HG03159 (cell line): ENCODE measurements around the gene RELN.
"Not testable (repeated sequence)": the region's sequence is repeated elsewhere in the genome, so short reads cannot be mapped to it uniquely, and the experiment has no call there.

ENCODE experiments used
- ATAC-seq: cut with Tn5 transposase; IDR thresholded peaks from one replicate; pipeline ENCODE4 v1.9.1; 2021; ENCODE audit warnings: mild to moderate bottlenecking, moderate library complexity; ENCODE audit not compliant: unreplicated experiment

RELN gene

DNA sequence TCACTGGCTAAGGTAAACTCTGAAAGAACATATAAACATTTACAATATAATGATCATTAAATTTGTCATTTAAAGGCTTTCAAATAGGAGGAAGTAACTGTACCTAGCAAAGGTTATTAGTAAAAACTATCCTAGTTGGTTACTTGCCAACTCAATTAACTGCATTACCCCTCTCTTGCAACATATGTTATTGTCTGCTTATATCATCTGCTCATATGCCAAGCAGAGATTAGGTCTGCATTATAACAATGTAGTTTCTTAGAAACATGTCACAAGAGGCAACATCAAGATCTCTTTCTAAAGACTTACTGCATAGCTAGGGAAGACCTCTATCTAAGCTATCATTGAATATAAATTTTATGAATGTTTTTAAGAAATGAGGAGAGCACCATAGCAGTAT, 132.5 kb downstream of the RELN start:
- ATAC-seq: no peak

DNA sequence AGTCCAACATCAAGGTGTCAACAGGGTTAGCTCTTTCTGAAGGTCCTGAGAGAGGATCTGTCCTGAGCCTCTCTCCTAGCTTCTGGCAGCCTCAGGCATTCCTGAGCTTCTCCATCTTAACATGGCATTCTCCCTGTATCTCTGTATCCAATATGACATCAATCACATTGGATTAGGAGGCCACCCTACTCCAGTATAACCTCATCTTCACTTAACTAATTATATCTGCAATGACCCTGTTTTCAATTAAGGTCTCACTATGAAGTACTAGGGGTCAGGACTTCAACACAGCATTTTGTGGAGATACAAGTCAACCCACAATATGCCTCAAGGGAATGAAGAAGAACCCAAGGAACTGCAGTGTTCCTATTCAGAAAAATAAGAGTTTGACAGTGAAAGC, 133.8 kb downstream of the RELN start:
- ATAC-seq: no peak

DNA sequence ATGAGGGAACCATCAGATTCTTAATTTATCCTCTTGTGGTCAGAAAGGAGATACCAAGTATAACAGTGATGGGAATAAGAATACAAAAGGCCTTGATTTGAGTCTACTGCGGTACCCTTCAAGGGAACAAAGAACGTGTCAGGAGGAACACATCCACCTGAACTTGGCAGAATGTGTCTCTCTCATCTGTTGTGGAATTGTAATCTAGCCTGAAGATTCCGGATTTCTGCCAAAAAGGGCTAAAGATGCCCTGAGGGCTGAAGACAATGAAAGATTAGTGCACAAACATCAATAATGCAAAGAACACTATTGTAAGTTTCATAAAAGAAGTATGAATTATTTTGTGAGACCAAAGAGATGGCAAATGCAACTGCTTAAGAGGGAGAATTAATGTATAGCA, 134.8 kb downstream of the RELN start:
- no peak for ATAC-seq

DNA sequence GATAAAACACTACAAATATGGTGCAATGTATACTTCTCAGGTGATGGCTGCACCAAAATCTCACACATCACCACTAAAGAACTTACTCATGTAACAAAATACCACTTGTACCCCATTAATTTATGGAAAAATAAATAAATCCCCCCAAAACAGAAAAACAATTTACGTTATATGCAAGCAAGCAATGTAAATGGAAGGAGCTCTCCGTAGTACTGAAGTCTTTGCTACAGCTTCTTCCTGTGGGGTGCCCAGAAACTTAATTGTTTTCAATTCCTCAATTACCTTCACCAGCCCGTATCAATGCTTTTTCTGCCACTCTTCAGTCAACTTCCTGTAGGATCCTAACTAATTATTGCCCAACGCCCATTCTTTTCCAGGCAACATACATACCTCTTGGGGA, 138.1 kb downstream of the RELN start:
- no peak for ATAC-seq

DNA sequence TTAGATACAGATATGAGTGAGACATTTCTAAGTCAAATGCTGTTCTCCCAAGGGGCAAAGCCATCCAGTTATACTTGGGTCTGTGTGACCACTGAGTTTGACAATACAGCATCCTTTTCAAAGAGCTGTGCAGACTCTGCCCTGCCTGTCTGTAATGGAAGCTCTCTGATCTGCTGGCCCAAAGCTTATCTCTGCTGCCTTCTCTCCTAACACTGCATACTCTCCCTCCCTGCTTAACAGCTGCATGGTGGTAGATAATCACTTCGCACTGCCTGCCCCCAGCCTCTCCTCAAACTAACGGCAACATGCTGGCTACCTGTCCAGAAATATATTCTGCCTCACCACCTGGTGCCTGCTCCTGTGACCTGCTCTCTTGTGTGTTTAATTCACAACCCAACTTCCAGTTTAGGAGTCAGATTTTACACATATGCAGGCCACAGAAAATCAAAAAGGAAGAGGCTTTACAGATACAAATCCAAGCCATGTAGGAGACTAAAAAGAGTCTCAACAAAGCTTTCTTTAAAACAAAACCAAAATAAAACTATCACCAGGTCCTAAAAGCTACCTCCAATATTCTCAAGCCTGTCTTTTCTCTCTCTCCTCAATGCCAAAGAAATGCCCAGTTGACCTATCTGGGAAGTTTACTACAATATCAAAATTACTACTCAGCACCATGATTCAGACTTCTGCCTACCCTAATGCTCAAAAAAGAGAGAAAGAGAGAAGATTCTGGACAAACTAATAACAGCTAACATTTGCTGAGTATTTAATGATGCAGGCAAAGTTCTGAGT, 145.6 kb downstream of the RELN start:
- no peak for ATAC-seq

DNA sequence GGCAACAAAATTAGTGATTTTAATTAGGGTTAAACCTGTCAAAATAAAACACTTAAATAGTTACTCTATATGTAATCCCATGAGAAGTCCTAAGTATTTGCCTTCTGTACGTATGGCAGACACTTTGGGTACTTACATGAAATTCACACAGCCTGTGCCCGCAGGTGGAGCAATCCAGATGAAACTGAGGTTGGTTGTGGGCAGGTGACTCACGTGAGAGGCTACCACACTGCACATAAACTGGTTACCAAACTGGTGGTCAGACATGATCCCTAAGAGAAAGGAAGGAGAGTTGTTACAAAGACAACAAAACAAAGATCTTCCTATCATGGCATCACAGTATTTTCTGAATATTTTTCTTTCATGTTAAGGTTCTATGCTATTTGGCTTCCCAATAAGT, 156.1 kb downstream of the RELN start:
- ATAC-seq: no peak

DNA sequence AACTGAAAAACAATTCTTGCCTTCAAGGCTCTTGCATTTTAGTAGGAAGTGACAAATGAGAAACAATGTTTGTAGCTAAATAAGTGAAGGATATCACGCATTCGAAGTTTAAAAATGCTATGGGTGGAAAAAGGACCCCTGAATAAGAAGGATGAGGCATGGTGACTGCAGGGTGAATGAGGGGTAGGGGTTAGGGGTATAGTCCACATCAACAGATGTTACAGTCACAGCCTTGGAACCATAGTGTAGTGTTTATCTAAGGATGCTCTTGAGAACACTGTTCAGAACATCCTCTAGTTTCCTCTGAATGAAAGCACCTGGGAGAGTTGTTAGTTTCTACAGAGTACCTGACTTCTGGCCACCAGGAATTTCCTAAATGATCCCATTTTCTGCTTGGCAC, 157.0 kb downstream of the RELN start:
- no peak for ATAC-seq

DNA sequence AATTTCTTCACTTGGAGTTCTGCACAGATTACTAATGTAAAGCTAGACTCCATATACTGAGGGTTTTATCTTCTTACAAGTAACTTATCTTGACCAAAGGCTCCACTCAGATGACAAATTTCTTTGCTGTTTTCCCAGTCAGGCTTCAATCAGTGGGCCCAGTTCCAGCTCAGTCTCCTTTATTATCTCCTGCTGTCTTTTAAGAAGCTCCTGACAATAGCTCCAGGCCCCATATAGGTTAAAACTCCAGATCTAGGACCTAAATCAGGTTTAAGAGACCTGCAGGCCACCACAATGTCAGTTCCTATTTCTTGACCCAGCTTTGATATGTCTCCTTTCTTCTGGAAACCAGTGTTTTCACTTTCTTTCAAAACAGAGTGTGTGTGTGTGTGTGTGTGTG, 165.2 kb downstream of the RELN start:
- no peak for ATAC-seq

DNA sequence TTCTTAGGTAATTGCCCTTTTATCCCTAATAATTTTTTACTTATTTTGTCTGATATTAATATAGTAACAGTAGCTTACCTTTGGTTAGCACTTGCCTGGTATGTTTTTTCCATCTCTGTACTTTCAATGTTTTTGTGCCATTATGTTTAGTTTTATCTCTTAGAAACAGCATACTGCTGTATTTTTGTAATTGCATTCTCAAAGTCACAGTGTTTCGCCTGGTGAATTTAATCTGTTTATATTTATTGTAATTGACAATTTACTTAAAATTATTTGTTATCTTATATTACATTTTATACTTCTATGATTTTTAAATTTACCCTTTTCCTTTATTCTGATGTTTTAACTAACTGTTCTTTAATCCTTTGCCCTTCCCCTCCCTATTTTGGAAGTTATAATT, 166.4 kb downstream of the RELN start:
- ATAC-seq: no peak

DNA sequence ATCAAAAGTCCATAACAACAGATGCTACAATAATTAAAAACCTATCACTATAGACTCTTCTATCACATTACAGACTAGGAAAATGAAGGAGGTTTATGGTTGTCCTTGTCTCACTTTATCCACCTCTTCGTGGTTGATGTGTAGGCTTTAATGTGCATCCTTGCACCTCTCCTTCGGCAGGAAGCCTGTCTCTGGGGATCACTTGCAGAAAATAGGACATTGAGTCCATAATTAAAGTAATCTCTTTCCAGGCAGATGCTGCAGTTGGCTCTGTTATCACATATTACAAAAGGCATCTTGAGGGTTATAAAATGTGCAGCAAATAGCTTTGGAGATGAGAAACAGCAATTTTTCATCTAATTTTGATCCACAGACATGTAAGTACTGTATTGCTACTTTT, 168.4 kb downstream of the RELN start:
- ATAC-seq: no peak

DNA sequence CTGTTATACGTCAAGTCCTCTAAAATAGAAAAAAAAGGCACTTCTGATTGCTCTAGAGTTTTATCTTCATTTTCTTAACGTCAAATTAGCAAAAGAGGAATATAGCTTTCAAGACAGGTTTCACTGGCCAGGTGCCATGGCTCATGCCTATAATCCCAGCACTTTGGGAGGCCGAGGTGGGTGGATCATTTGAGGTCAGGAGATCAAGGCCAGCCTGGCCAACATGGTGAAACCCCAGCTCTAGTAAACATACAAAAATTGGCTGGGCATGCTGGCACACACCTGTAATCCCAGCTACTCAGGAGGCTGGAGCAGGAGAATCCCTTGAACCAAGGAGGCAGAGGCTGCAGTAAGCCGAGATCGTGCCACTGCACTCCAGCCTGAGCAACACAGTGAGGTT, 173.5 kb downstream of the RELN start:
- not testable (repeated sequence) for ATAC-seq

DNA sequence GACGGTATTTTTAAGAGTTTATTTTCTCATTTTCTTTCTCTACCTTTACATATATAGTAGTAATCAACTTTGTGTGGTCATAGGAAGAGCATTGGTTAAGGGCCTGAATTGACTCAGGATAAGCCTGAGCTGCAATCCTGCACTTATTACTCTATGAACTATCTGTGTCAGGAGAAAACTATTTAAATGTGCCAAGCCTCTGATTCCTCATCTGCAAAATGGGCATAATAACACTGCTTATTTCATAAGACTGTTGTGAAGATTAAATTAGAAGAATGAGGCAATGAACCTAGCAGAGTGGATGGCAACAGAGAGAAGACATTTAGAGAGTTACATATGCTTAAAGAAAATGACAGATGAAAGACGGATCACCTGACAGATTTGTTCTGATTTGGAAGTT, 175.5 kb downstream of the RELN start:
- ATAC-seq: no peak

DNA sequence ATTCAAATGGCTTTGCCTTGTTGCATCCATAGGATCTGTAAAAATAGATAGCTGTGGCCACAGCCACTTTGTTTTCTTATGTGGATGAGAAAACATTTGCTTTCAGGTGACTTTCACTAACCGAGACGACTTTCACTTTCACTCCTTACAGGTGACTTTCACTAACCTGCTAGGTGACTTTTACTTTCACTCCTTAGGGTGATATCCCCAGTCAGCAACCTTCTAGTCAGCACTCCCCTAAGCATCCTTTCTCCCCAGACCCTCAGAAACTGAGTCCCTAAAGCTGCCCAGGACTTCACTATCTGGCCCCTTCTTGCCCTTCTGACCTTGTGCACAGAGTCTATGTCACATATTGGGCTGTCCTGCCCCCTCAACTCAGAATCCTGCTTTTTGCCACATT, 177.5 kb downstream of the RELN start:
- peak; percentile 79 for ATAC-seq

DNA sequence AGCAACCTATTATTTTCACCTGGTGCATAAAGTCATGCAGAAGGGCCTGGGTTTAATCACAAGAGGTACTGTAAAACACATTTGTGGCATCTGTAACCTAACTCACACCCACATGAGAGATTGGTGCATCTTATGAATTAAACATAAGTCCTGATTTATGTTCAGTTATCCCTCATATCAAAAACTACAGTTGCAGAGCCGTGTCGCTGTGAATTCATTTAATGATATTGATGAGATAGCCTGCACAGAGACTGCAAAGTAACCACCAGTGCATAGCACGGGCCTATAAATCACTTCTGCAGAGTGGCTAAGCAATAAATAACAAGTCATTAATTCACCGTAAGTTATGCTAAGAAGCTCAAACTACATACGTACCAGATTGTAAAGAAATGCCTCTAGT, 178.2 kb downstream of the RELN start:
- no peak for ATAC-seq

DNA sequence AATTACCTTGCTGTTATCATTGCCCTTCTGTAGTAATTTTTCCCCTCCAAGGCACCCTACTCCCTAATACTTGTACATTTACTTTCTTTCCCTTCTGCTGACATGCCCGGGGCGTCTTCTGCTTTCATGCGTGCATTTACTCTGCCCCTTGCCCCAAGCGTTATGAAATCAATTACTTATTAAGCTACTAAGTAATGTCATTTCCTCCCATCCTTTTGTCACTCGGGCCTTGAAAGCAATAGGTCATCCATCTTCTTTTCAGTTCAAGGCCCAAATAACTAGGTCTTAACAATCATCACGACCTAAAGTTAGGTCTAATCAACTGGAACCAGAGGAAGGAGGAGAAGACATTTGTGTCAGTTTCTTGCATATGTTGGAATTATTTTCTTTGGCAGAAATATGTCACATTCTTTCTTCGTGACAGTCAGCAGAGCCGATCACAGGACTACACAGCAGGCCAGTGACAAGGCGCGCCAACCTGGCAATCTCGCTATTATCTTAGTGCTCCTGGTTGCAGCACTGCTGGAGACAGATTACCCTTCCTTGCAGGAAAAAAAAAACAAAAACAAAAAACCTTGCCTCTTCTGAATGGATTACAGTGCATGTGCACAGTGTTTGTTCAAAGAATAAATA, 179.2 kb downstream of the RELN start:
- ATAC-seq: no peak

DNA sequence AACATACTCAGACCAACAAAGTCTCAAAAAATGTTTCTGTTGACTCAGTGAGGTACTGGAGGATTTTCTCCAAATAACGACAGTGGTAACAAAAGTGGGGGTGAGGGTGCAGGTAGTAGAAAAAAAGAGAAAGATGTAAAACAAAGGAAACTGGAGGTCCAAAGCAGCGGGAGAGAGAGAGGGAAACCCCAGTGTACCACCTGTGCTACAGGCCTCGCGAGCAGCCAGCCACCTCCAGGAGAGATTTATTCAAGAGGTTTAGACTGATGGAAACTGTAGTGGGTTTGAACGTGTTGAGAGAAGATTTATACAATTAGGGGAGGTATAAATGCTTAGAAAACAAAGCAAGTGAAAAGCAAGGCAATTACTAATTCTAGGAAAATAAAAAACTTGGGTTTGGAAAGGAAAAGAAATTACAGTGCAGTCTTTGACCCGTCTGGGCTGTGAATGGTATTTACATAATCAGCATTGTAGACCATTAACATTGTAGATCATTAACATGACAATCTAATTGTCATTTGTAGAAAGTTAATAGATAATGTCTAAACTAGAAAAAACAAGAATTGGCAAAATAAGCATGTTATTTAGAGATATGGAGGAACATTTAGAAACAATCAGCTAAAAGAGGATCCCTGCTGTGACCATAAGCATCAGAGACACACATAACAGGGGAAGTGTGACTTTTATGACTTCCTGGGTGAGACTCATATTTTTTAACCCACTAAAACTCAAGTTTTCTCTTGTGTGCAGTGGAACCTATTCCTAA, 180.0 kb downstream of the RELN start:
- ATAC-seq: peak; percentile 64

DNA sequence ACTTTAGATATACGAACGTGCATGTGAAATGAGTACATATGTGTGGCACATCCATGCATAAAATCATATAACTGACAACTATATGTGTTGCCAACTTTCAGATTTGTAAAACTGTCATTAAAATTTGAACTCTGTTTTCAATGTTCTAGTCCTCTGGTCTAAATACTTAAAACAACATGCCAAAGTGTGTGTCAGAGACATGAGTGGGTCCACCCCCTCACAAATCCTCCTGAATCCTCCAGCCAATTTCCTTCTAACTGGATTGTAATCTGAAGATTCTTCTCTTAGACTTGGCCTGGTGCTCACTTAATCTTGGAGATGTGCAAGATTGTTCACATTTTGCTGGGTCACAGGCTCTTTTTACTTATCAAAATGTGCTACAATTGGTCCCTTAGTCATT, 184.1 kb downstream of the RELN start:
- ATAC-seq: no peak

DNA sequence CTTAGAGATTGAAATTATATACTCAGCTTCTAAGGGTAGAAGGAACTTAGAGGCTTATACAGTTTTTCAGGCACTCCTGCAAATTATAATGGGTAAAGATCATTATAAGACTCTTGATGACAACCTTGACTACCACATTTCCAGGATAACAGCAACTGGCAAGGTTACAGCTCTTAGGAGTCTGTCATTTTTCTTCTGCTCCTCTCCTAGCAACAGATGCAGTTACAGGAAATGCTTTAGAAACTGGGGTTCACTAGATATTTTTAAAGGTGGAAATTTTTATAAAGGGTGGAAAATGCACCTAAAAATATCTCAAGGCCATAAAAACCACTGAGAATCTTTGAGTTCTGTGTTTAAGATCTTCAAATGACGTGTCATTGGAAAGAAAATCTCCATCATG, 185.8 kb downstream of the RELN start:
- ATAC-seq: no peak

DNA sequence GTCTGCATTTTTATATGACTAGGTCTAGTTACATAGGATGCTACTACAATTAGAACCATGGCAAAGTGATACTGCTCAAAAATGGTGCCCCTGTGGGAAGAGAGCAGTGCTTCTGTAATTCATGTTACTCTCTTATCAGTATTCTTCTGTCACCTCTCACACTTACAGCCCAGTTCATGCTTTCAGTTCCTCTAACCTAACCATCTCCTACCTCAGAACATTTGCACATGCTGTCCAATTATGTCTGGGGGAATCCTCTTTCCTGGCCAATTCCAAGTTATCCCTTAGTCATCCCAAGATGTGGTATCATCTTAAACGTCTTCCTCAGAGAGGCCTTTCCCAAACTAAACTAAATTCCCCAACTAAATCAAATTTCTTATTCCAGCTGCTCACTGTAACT, 190.2 kb downstream of the RELN start:
- ATAC-seq: no peak

DNA sequence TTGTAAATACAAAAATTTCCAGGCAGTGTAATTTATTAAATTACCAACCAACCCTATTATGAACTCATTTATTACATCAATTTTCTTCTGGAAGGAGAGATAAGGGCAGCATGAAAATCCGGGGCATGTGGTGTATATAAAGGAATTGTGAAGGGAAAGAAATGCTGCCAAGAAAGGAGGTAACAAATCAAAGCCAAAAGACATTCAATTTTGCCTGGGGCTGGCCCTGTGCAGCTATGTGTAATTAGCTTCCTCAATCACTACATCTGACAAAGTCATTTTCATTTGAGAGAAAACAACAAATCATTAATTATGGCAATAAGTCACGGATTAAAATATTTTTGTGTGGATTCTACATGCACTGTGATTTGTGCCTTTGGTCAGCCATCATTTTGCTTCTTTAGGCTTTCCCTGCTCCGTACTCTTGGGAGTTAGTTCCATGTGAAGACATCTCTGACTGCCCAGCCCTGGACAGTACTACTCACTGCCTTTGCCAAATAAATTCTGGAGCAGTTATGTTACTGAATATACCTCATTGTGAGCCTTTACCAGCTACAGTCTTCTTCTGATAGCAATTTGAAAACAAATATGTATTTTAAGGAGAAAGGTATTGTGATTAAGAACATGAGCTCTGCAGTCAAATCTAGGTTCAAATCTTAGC, 191.7 kb downstream of the RELN start:
- ATAC-seq: no peak

DNA sequence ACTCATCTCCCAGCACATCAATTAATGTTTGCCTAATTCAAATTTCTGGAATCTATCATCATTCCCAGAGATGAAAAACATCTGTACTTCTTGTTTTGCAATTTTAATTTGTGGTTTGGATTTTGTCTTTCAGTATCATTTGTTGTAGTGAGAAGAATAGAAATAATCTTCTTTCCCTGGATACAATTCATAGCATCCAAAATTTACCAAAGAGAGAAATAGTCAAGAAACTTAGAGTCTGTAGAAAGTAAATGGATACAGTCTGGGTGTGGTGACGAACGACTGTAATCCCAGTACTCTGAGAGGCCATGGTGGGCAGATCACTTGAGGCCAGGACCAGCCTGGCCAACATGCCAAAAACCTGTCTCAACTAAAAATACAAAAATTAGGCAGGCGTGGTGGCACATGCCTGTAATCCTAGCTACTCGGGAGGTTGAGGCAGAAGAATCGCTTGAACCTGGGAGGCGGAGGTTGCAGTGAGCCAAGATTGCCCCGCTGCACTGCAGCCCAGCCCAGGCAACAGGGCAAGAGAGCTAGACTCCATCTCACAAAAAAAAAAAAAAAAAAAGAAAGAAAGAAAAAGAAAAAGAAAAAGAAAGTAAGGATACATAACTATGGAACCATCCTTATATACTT, 193.0 kb downstream of the RELN start:
- ATAC-seq: no peak
